Breast epithelium (tissue), 4 donors: ENCODE results near the gene ISLR. TPM values are rescaled to one million over a fixed set of nuclear protein-coding genes. Genes with fewer than 3 reads are reported as not detected.

ENCODE experiments used
- DNase-seq, 2 donors: peaks; one replicate each; pipeline ENCODE4 v3.0.0-alpha.2; 2019; ENCODE audit warnings: low spot score in 2 of 2
- H3K27ac ChIP-seq, 2 donors: fragments of 200-600 bp; sonication (generic) in 1 of 2; one replicate each; pipeline ENCODE4 v1.5.1; 2016 to 2019; ENCODE audit warnings: mild to moderate bottlenecking in 1 of 2
- H3K27me3 ChIP-seq, 2 donors: fragments of 200-600 bp; sonication (generic) in 1 of 2; one replicate each; pipeline versions ENCODE4 v1.5.1 to v1.6.0; 2017 to 2019; ENCODE audit warnings: control low read depth in 1 of 2, mild to moderate bottlenecking in 1 of 2
- H3K36me3 ChIP-seq: fragments of 200-600 bp; one replicate; pipeline ENCODE4 v1.5.1; 2019
- H3K4me1 ChIP-seq, 2 donors: fragments of 200-600 bp; sonication (generic); one replicate each; pipeline ENCODE4 v1.5.1; 2016 to 2019; ENCODE audit warnings: control low read depth in 1 of 2
- H3K4me3 ChIP-seq, 3 donors: fragments of 200-600 bp; sonication (generic); 1 replicate in 2 of 3; 2 replicates in 1 of 3; pipeline ENCODE4 v1.5.1; 2016 to 2019; ENCODE audit warnings: mild to moderate bottlenecking in 3 of 3, moderate library complexity in 2 of 3
- H3K9me3 ChIP-seq, 2 donors: fragments of 200-600 bp; sonication (generic) in 1 of 2; one replicate each; pipeline ENCODE4 v1.5.1; 2016 to 2019; ENCODE audit warnings: control low read depth in 1 of 2
- CTCF ChIP-seq, 3 donors: fragments of 450-650 bp; IDR thresholded peaks; one replicate each; pipeline ENCODE4 v1.5.1; 2016 to 2017; ENCODE audit warnings: antibody characterized with exemption in 3 of 3, mild to moderate bottlenecking in 3 of 3, moderate library complexity in 3 of 3
- POLR2A ChIP-seq: fragments of 450-650 bp; IDR thresholded peaks from one replicate; pipeline ENCODE4 v1.6.1; 2016; ENCODE audit warnings: antibody characterized with exemption, mild to moderate bottlenecking, moderate library complexity
- POLR2AphosphoS5 ChIP-seq, 3 donors: sonication (generic); formaldehyde crosslinking; IDR thresholded peaks; one replicate each; pipeline ENCODE4 v1.6.1; 2017; ENCODE audit warnings: antibody characterized with exemption in 3 of 3
- intact Hi-C: fragments of 100-400 bp; cut with DNase I; formaldehyde crosslinking; loops from one replicate; pipeline ENCODE4 v1.15.1; 2023; ENCODE audit warnings: low total_unique reads
- total RNA-seq, 3 donors: library from RNA; depleted of rRNA; stranded (reverse); fragments of >200 nt; gene quantifications; one replicate each; pipeline ENCODE4 v1.1.0, GENCODE V29; 2016

ISLR gene
- total RNA-seq, 3 donors from 2014 or later, result 49.2 to 88.0 (median 71.8) TPM

- intact Hi-C loops, result no loop called here
- Histone ChIP-seq H3K36me3 (no peaks in the 10 kb centered on the region), H3K4me1 (peaks cover 0 to 5% of the 10 kb centered on the region in 2 donors), H3K9me3 (no peaks in the 10 kb centered on the region), H3K27me3 (no peaks in the 10 kb centered on the region), H3K27ac (no peak overlapping the region), H3K4me3 (no peak overlapping the region)
- DNase-seq, result no peak
- TF ChIP-seq POLR2AphosphoS5 (IDR thresholded peaks at IDR 0.05) (no peak), CTCF (IDR thresholded peaks at IDR 0.05) (no peak), POLR2A (no peak)
Observed at GRCh38 chr15:74192751-74193150, 19.2 kb downstream of the ISLR start.

- Histone ChIP-seq H3K4me3 (no peak overlapping the region), H3K27me3 (no peaks in the 10 kb centered on the region), H3K36me3 (no peaks in the 10 kb centered on the region), H3K4me1 (peaks cover 0 to 5% of the 10 kb centered on the region in 2 donors), H3K9me3 (no peaks in the 10 kb centered on the region), H3K27ac (no peak overlapping the region)
- intact Hi-C loops, result no loop called here
- DNase-seq, result no peak
- TF ChIP-seq CTCF (IDR thresholded peaks at IDR 0.05) (no peak), POLR2AphosphoS5 (IDR thresholded peaks at IDR 0.05) (no peak), POLR2A (no peak)
Observed at GRCh38 chr15:74193299-74193718, 19.8 kb downstream of the ISLR start.

GRCh38 chr15:74193905-74194304 lies 20.4 kb downstream of the ISLR start:
- Histone ChIP-seq H3K27me3 (no peaks in the 10 kb centered on the region), H3K36me3 (no peaks in the 10 kb centered on the region), H3K27ac (no peak overlapping the region), H3K9me3 (no peaks in the 10 kb centered on the region), H3K4me1 (peaks cover 0 to 5% of the 10 kb centered on the region in 2 donors), H3K4me3 (no peak overlapping the region)
- TF ChIP-seq POLR2A (no peak), CTCF (IDR thresholded peaks at IDR 0.05) (no peak), POLR2AphosphoS5 (IDR thresholded peaks at IDR 0.05) (no peak)
- no peak for DNase-seq
- intact Hi-C loops, result no loop called here

GRCh38 chr15:74194572-74195559 lies 21.4 kb downstream of the ISLR start:
- no peak overlapping the region for H3K27ac ChIP-seq
- no peaks in the 10 kb centered on the region for H3K27me3 ChIP-seq
- peaks cover 0 to 5% of the 10 kb centered on the region in 2 donors for H3K4me1 ChIP-seq
- H3K36me3 ChIP-seq, result no peaks in the 10 kb centered on the region
- no peaks in the 10 kb centered on the region for H3K9me3 ChIP-seq
- TF ChIP-seq POLR2A (no peak), POLR2AphosphoS5 (IDR thresholded peaks at IDR 0.05) (no peak)
- H3K4me3 ChIP-seq, result no peak overlapping the region
- DNase-seq, result no peak
- intact Hi-C loops, result no loop called here

- H3K27ac ChIP-seq, result no peak overlapping the region
- no peaks in the 10 kb centered on the region for H3K9me3 ChIP-seq
- no peaks in the 10 kb centered on the region for H3K36me3 ChIP-seq
- intact Hi-C loops, result no loop called here
- TF ChIP-seq CTCF (IDR thresholded peaks at IDR 0.05), result no peak
- no peak for TF ChIP-seq POLR2AphosphoS5 (IDR thresholded peaks at IDR 0.05)
- TF ChIP-seq POLR2A, result no peak
- H3K27me3 ChIP-seq, result no peaks in the 10 kb centered on the region
- no peak overlapping the region for H3K4me3 ChIP-seq
- peaks cover 0 to 14% of the 10 kb centered on the region in 2 donors for H3K4me1 ChIP-seq
- no peak for DNase-seq
Observed at GRCh38 chr15:74196175-74196574, 22.7 kb downstream of the ISLR start.
